Gastroesophageal sphincter (tissue), 4 donors: ENCODE data around the gene SEC24A. TPM values are rescaled to one million over a fixed set of nuclear protein-coding genes. Genes with fewer than 3 reads are reported as not detected.
"Not testable (repeated sequence)": the region's sequence is repeated elsewhere in the genome, so short reads cannot be mapped to it uniquely, and the experiment has no call there.

Experiments used
- ATAC-seq: fragments of 150-250 bp; one replicate; pipeline ENCODE4 v1.9.1; 2016; ENCODE audit warnings: mild to moderate bottlenecking, moderate library complexity
- H3K27ac ChIP-seq, 4 donors: fragments of 200-600 bp; sonication (generic) in 3 of 4; 1 replicate in 3 of 4; 2 replicates in 1 of 4; pipeline ENCODE4 v1.5.1; 2016 to 2019
- H3K27me3 ChIP-seq: fragments of 200-600 bp; sonication (generic); one replicate; pipeline ENCODE4 v1.5.1; 2019
- H3K36me3 ChIP-seq, 2 donors: fragments of 200-600 bp; sonication (generic); one replicate each; pipeline ENCODE4 v1.5.1; 2019; ENCODE audit warnings: control low read depth in 1 of 2
- H3K4me1 ChIP-seq, 3 donors: fragments of 200-600 bp; sonication (generic); 1 replicate in 2 of 3; 2 replicates in 1 of 3; pipeline ENCODE4 v1.5.1; 2016 to 2019; ENCODE audit warnings: control low read depth in 2 of 3
- H3K4me3 ChIP-seq, 2 donors: fragments of 200-600 bp; sonication (generic); one replicate each; pipeline ENCODE4 v1.5.1; 2019; ENCODE audit warnings: mild to moderate bottlenecking in 1 of 2, moderate library complexity in 1 of 2
- H3K9me3 ChIP-seq, 3 donors: fragments of 200-600 bp; sonication (generic); one replicate each; pipeline ENCODE4 v1.5.1; 2017 to 2019; ENCODE audit warnings: control low read depth in 2 of 3
- EP300 ChIP-seq: sonication (generic); formaldehyde crosslinking; IDR thresholded peaks from one replicate; pipeline ENCODE4 v1.6.1; 2017; ENCODE audit warnings: antibody characterized with exemption, mild to moderate bottlenecking
- POLR2A ChIP-seq, 2 donors: fragments of 450-650 bp; IDR thresholded peaks; one replicate each; pipeline ENCODE4 v1.6.1; 2017; ENCODE audit warnings: antibody characterized with exemption in 2 of 2, mild to moderate bottlenecking in 2 of 2, moderate library complexity in 1 of 2
- POLR2AphosphoS5 ChIP-seq: sonication (generic); formaldehyde crosslinking; IDR thresholded peaks from one replicate; pipeline ENCODE4 v1.6.1; 2017; ENCODE audit warnings: antibody characterized with exemption
- WGBS, 2 donors: methylation state at CpG; one replicate each; pipeline ENCODE4 v1.1.5; 2018; ENCODE audit warnings: low coverage in 1 of 2; 5-methylcytosine and 5-hydroxymethylcytosine counted together
- total RNA-seq, 4 donors: library from RNA; depleted of rRNA; stranded (reverse); fragments of >200 nt; gene quantifications; one replicate each; pipeline ENCODE4 v1.1.0, GENCODE V29; 2016
- TF ChIP-seq, protein P1 (sequence below), 4 experiments: fragments of 200-600 bp in 2 of 4; fragments of 450-650 bp in 2 of 4; sonication (generic) in 1 of 4; IDR thresholded peaks; one replicate each; pipeline ENCODE4 v1.5.1; 2017 to 2019; ENCODE audit warnings: antibody characterized with exemption in 4 of 4, mild to moderate bottlenecking in 2 of 4, moderate library complexity in 2 of 4

SEC24A gene
- total RNA-seq, 4 donors from 2014 or later = 13.0 to 18.3 (median 14.7) TPM

DNA sequence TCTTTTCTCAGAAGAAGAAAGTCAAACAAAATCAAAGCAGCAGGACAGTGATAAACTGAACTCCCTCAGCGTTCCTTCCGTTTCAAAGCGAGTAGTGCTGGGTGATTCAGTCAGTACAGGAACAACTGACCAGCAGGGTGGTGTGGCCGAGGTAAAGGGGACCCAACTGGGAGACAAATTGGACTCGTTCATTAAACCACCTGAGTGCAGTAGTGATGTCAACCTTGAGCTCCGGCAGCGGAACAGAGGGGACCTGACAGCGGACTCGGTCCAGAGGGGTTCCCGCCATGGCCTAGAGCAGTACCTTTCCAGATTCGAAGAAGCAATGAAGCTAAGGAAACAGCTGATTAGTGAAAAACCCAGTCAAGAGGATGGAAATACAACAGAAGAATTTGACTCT is 92.5 kb downstream of the SEC24A start:
- Histone ChIP-seq H3K36me3 (peaks cover 0 to 43% of the 10 kb centered on the region in 2 donors), H3K9me3 (no peaks in the 10 kb centered on the region), H3K27ac (no peak overlapping the region), H3K4me1 (peaks cover 0 to 49% (median 18%) of the 10 kb centered on the region in 3 donors), H3K27me3 (no peaks in the 10 kb centered on the region), H3K4me3 (no peak overlapping the region)
- WGBS, 2 donors = 71 to 89% methylated on average over 4 to 11 of the region's 11 CpGs
- ATAC-seq = no peak
- TF ChIP-seq, protein P1, sequence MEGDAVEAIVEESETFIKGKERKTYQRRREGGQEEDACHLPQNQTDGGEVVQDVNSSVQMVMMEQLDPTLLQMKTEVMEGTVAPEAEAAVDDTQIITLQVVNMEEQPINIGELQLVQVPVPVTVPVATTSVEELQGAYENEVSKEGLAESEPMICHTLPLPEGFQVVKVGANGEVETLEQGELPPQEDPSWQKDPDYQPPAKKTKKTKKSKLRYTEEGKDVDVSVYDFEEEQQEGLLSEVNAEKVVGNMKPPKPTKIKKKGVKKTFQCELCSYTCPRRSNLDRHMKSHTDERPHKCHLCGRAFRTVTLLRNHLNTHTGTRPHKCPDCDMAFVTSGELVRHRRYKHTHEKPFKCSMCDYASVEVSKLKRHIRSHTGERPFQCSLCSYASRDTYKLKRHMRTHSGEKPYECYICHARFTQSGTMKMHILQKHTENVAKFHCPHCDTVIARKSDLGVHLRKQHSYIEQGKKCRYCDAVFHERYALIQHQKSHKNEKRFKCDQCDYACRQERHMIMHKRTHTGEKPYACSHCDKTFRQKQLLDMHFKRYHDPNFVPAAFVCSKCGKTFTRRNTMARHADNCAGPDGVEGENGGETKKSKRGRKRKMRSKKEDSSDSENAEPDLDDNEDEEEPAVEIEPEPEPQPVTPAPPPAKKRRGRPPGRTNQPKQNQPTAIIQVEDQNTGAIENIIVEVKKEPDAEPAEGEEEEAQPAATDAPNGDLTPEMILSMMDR (IDR thresholded peaks at IDR 0.05) = no peak
- TF ChIP-seq POLR2A (IDR thresholded peaks at IDR 0.05) (no peak), EP300 (no peak), POLR2AphosphoS5 (no peak)

DNA sequence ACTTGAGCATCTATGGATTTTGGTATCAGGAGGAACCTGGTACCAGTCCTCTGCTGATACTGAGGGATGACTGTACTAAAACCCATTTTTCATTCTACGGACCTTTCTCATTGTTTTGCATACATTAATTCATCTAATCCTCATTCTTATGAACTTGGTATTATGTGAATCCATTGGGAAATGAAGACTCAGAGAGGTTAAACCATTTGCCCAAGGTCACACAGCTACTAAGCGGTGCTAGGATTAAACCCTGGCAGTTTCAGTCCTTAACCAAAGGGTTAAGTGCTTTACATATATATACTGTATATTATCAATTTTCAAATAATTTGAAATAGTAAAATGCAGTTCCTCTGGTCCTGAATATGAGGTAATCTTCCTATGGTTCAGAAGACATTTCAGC is 93.5 kb downstream of the SEC24A start:
- H3K36me3 ChIP-seq = peaks cover 0 to 44% of the 10 kb centered on the region in 2 donors
- H3K4me3 ChIP-seq = no peak overlapping the region
- H3K9me3 ChIP-seq = no peaks in the 10 kb centered on the region
- no peak for ATAC-seq
- H3K27me3 ChIP-seq = no peaks in the 10 kb centered on the region
- 87 to 88% methylated on average over 2 of the region's 2 CpGs for WGBS, 2 donors
- peaks cover 0 to 46% (median 18%) of the 10 kb centered on the region in 3 donors for H3K4me1 ChIP-seq
- no peak overlapping the region for H3K27ac ChIP-seq
- no peak for TF ChIP-seq EP300
- no peak for TF ChIP-seq POLR2AphosphoS5
- TF ChIP-seq, protein P1 (IDR thresholded peaks at IDR 0.05) = no peak
- TF ChIP-seq POLR2A (IDR thresholded peaks at IDR 0.05) = no peak

DNA sequence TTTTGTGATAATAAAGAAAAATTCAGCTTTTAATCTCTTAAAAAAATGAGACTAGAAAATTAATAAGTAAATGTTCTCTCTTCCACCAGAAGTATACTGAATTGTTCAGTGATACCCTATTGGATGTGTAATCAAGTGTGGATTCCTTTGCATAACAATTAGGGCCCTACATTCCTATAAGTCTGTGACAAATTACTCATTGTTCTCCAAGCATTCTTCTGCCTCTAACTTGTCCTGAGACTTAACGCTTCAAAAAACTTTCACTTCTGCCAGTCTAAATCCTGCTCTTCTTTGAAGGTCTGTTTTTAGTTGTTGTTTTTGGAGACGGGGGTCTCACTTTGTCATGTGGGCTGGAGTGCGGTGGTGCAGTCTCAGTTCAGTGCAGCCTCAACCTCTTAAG is 100.8 kb downstream of the SEC24A start:
- peaks cover 0 to 71% of the 10 kb centered on the region in 2 donors for H3K36me3 ChIP-seq
- no peaks in the 10 kb centered on the region for H3K27me3 ChIP-seq
- ATAC-seq = no peak
- no peaks in the 10 kb centered on the region for H3K9me3 ChIP-seq
- WGBS, 2 donors = 83 to 87% methylated on average over 2 to 3 of the region's 3 CpGs
- no peak overlapping the region for H3K27ac ChIP-seq
- no peaks in the 10 kb centered on the region for H3K4me1 ChIP-seq
- TF ChIP-seq, protein P1 (IDR thresholded peaks at IDR 0.05) = no peak
- TF ChIP-seq POLR2AphosphoS5 (no peak), POLR2A (IDR thresholded peaks at IDR 0.05) (no peak), EP300 (no peak)
- H3K4me3 ChIP-seq = no peak overlapping the region

DNA sequence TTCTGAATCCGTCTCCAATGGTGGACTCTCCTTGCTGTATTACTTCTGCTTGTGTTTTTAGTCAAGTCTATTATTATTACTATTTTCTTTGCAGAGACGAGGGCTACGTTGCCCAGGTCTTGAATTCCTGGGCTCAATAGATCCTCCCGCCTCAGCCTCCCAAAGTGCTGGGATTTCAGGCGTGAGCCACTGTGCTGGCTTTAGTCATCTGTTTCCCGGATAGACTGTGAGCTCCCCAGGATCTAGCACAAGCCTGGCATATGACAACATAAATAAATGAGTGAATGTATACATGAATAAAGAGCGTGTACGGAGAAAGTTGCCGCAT is 109.6 kb downstream of the SEC24A start:
- WGBS, 2 donors = 7 to 20% methylated on average over 3 to 9 of the region's 9 CpGs
- TF ChIP-seq, protein P1 (IDR thresholded peaks at IDR 0.05) = no peak
- no peak for TF ChIP-seq EP300
- TF ChIP-seq POLR2AphosphoS5 = no peak
- TF ChIP-seq POLR2A (IDR thresholded peaks at IDR 0.05) = no peak
- Histone ChIP-seq H3K4me1 (peaks cover 0 to 33% (median 9%) of the 10 kb centered on the region in 3 donors), H3K27me3 (no peaks in the 10 kb centered on the region), H3K36me3 (peaks cover 0 to 1% of the 10 kb centered on the region in 2 donors), H3K9me3 (no peaks in the 10 kb centered on the region), H3K4me3 (peak overlapping the region; percentile 81 to 91), H3K27ac (peak overlapping the region in 3 of 4 donors; percentile 81 to 83 (median 83))
- ATAC-seq = peak; percentile 42

DNA sequence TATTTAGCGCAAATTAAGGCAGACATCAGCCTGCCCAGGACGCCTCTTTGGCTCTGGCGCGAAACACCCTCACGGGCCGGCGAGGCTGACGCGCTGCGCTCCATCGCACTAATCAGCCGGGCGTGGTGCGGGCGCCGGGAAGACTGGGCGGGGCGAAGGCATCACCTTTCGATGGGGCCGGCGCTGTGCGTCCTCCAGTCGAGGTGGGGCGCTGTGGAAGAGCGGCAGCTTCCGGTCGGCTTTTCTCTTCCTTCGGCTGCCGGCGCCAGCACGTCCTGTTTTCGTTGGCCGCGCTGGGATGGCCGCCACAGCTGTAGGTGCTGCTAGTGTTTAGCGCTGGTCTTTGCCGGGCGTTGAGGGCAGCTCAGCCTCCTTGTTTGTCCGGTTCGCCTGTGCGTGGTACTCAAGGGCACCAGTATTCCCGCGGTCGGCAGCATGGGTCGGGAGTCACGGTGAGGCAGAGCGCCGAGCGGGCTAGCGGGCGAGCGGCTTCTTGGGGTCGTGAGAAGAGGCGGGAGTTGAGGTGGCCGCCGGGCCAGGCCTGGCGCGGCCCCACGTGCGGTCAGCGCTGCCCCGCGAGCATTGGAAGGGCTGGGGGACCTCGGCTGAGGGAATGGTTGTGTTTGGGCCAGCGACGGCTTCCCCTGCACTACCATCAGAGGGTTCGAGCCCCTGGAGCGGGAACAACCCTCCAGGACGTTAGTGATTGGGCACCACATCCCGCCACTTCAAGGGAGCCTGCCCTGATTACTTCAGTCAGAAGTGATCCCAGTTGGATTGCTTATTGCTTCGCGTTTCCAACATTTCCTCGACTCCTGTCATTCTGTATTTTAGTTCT is 110.1 kb downstream of the SEC24A start, which contains the start of gene DDX46:
Gene DDX46, plus strand, starts transcription at position 276 of the 838 bp plus-strand sequence. Its CDS starts 160 bp downstream, at position 436.
- no peaks in the 10 kb centered on the region for H3K9me3 ChIP-seq
- peak within 1 kb of the TSS; percentile 30 to 83 (median 82) for H3K27ac ChIP-seq
- no peaks in the 10 kb centered on the region for H3K27me3 ChIP-seq
- peak; percentile 99 for ATAC-seq
- peaks cover 0 to 33% (median 9%) of the 10 kb centered on the region in 3 donors for H3K4me1 ChIP-seq
- 0 to 1% methylated on average over 9 to 12 of the region's 73 CpGs for WGBS, 2 donors
- peak within 1 kb of the TSS; percentile 81 to 91 for H3K4me3 ChIP-seq
- H3K36me3 ChIP-seq = peaks cover 0 to 4% of the 10 kb centered on the region in 2 donors
- TF ChIP-seq, protein P1 (IDR thresholded peaks at IDR 0.05) = peak; percentile 33 to 88 (median 64)
- TF ChIP-seq POLR2A (IDR thresholded peaks at IDR 0.05) (peak; percentile 55 to 73), EP300 (no peak), POLR2AphosphoS5 (peak; percentile 77)

DNA sequence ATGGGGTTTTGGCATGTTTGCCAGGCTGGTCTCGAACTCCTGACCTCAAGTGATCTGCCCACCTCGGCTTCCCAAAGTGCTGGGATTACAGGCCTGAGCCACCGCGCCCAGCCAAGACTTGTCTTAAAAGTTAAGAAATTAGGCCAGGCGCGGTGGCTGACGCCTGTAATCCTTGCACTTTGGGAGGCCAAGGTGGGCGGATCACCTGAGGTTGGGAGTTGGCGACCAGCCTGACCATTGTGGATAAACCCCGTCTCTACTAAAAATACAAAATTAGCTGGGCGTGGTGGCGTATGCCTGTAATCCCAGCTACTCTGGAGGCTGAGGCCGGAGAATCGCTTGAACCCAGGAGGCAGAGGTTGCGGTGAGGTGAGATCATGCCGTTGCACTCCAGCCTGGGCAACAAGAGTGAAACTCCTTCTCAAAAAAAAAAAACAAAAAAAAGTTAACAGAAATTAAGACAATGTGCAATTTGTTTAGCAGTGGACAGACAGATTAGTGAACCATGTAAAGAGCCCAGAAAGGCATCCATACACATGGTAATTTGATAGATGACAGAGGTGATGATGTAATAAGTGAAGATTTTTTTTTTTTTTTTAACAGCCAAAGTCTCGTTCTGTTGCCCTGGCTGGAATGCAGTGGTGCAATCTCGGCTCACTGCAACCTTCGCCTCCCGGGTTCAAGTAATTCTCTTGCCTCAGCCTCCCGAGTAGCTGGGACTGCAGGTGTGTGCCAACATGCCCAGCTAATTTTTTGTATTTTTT is 119.1 kb downstream of the SEC24A start:
- peaks cover 5 to 94% of the 10 kb centered on the region in 2 donors for H3K36me3 ChIP-seq
- H3K9me3 ChIP-seq, ATAC-seq, H3K27me3 ChIP-seq, H3K4me3 ChIP-seq, H3K27ac ChIP-seq, H3K4me1 ChIP-seq: not testable (repeated sequence)
- WGBS, 2 donors = 87 to 93% methylated on average over 10 to 14 of the region's 21 CpGs
